PC-9 (cell line): Measurements from ENCODE around the gene FAM3B.

Experiments
- EZH2 ChIP-seq: fragments of 200-600 bp; sonication (generic); IDR thresholded peaks from 2 replicates; pipeline ENCODE4 v1.8.0; 2017; ENCODE audit warnings: antibody characterized with exemption, low read depth
- TF ChIP-seq, protein P1 (sequence below): fragments of 200-600 bp; sonication (generic); conservative IDR thresholded peaks from 2 replicates; pipeline ENCODE4 v1.6.1; 2017; ENCODE audit warnings: mixed run types, antibody characterized with exemption, mild to moderate bottlenecking, moderate library complexity

GRCh38 chr21:41349126-41349525, 32.5 kb downstream of the FAM3B start:
- TF ChIP-seq, protein P1, sequence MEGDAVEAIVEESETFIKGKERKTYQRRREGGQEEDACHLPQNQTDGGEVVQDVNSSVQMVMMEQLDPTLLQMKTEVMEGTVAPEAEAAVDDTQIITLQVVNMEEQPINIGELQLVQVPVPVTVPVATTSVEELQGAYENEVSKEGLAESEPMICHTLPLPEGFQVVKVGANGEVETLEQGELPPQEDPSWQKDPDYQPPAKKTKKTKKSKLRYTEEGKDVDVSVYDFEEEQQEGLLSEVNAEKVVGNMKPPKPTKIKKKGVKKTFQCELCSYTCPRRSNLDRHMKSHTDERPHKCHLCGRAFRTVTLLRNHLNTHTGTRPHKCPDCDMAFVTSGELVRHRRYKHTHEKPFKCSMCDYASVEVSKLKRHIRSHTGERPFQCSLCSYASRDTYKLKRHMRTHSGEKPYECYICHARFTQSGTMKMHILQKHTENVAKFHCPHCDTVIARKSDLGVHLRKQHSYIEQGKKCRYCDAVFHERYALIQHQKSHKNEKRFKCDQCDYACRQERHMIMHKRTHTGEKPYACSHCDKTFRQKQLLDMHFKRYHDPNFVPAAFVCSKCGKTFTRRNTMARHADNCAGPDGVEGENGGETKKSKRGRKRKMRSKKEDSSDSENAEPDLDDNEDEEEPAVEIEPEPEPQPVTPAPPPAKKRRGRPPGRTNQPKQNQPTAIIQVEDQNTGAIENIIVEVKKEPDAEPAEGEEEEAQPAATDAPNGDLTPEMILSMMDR = no peak
- TF ChIP-seq EZH2 = no peak
